Ovary (tissue), 3 donors: ENCODE measurements around the gene LMTK3.

Experiments
- EP300 ChIP-seq: sonication (generic); formaldehyde crosslinking; IDR thresholded peaks from one replicate; pipeline ENCODE4 v1.6.1; 2017; ENCODE audit warnings: antibody characterized with exemption
- POLR2A ChIP-seq: fragments of 450-650 bp; IDR thresholded peaks from one replicate; pipeline ENCODE4 v1.6.1; 2017; ENCODE audit warnings: antibody characterized with exemption, mild to moderate bottlenecking, moderate library complexity
- TF ChIP-seq, protein P1 (sequence below), 3 donors: fragments of 450-650 bp in 2 of 3; fragments of 200-600 bp in 1 of 3; IDR thresholded peaks; one replicate each; pipeline versions ENCODE4 v1.5.1 to v1.8.0; 2016 to 2022; ENCODE audit warnings: antibody characterized with exemption in 3 of 3, mild to moderate bottlenecking in 1 of 3
- donor health status: DM: no; HTN: no; CAD: no.

DNA sequence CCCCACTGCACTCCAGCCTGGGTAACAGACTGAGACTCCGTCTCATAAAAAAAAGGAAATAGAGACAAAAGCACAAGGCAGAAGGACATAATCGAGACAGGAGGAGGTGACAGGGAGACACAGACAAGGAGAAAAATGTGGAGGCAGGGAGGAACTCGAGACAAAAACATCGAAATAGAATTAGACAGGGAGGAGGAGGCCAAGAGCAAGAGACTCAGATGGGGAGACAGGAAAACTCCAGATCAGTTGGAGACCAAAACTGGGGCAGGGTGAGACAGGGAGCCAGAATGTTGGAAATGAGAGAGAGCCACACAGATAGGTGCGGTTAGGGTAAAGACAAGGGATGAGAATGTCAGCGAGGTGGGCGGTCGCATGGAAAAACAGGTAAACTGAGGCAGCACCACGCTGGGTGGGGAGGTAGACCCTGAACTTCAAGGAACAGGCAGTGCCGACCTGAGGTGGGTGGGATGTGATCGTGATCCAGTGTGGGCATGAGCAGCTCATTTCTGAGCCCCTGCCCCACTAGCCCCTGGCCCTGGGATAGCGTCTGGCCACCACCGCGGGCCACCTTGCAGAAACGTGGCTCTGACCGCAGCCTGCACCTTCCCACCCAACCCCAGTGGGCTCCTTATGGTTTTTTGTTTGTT lies 27.3 kb downstream of the LMTK3 start:
- TF ChIP-seq POLR2A (no peak), EP300 (no peak)
- TF ChIP-seq, protein P1, sequence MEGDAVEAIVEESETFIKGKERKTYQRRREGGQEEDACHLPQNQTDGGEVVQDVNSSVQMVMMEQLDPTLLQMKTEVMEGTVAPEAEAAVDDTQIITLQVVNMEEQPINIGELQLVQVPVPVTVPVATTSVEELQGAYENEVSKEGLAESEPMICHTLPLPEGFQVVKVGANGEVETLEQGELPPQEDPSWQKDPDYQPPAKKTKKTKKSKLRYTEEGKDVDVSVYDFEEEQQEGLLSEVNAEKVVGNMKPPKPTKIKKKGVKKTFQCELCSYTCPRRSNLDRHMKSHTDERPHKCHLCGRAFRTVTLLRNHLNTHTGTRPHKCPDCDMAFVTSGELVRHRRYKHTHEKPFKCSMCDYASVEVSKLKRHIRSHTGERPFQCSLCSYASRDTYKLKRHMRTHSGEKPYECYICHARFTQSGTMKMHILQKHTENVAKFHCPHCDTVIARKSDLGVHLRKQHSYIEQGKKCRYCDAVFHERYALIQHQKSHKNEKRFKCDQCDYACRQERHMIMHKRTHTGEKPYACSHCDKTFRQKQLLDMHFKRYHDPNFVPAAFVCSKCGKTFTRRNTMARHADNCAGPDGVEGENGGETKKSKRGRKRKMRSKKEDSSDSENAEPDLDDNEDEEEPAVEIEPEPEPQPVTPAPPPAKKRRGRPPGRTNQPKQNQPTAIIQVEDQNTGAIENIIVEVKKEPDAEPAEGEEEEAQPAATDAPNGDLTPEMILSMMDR (IDR thresholded peaks at IDR 0.05): no peak
